K562 (cell line): Measurements from ENCODE around the gene LCE1D.

Source experiments
- BRD4 ChIP-seq: fragments of 200-600 bp; sonication (generic); IDR thresholded peaks from 2 replicates; pipeline ENCODE4 v1.6.1; 2017; ENCODE audit warnings: inconsistent platforms
- JUNB ChIP-seq: fragments of 450-650 bp; formaldehyde crosslinking; conservative IDR thresholded peaks from 2 replicates; pipeline ENCODE4 v1.4.0; 2020; ENCODE audit warnings: mild to moderate bottlenecking
- STAT6 ChIP-seq: sonication (generic); formaldehyde crosslinking; IDR thresholded peaks from 2 replicates; pipeline ENCODE4 v1.8.1; 2023; ENCODE audit warnings: mild to moderate bottlenecking, missing genetic modification reagents

GRCh38 chr1:152747831-152748230 is 48.7 kb upstream of the LCE1D start:
- TF ChIP-seq JUNB (CRISPR knock-in tag), result no peak
- no peak for TF ChIP-seq STAT6
- TF ChIP-seq BRD4, result no peak
